CD14-positive monocyte (primary cell): ENCODE measurements around the gene CYSTM1. TPM values are rescaled to one million over a fixed set of nuclear protein-coding genes. Genes with fewer than 3 reads are reported as not detected.

Experiments
- DNase-seq, 3 donors: peaks; one replicate each; pipeline ENCODE4 v3.0.0-alpha.2; 2011 to 2022
- H2AFZ ChIP-seq: 2 replicates; pipeline ENCODE4 v1.6.0; 2012; ENCODE audit warnings: mild to moderate bottlenecking, low read depth, low read length, inconsistent platforms; ENCODE audit not compliant: insufficient read depth, poor library complexity, severe bottlenecking
- H3K27ac ChIP-seq, 2 donors: 1 replicate in 1 of 2; 2 replicates in 1 of 2; pipeline ENCODE4 v1.5.1; 2012 to 2013; ENCODE audit warnings: low read length in 2 of 2, control low read depth in 1 of 2, inconsistent platforms in 1 of 2, low read depth in 1 of 2, mild to moderate bottlenecking in 1 of 2
- H3K27me3 ChIP-seq, 2 donors: one replicate each; pipeline versions ENCODE4 v1.6.0 to v1.6.1; 2011 to 2013; ENCODE audit warnings: low read length in 2 of 2; ENCODE audit not compliant: control insufficient read depth in 2 of 2, insufficient read depth in 2 of 2
- H3K36me3 ChIP-seq, 2 donors: replicated peaks in 1 of 2; 1 replicate in 1 of 2; 2 replicates in 1 of 2; pipeline versions ENCODE4 v1.5.1 to v1.6.1; 2012 to 2013; ENCODE audit warnings: low read length in 2 of 2, control low read depth in 1 of 2, inconsistent platforms in 1 of 2, mild to moderate bottlenecking in 1 of 2; ENCODE audit not compliant: insufficient read depth in 2 of 2, control insufficient read depth in 1 of 2
- H3K4me1 ChIP-seq, 2 donors: 1 replicate in 1 of 2; 2 replicates in 1 of 2; pipeline versions ENCODE4 v1.5.1 to v1.6.1; 2012 to 2013; ENCODE audit warnings: low read length in 2 of 2, control low read depth in 1 of 2, inconsistent platforms in 1 of 2, mild to moderate bottlenecking in 1 of 2, moderate library complexity in 1 of 2; ENCODE audit not compliant: insufficient read depth in 2 of 2, control insufficient read depth in 1 of 2
- H3K4me2 ChIP-seq: replicated peaks from 2 replicates; pipeline ENCODE3; 2012; ENCODE audit warnings: low read length, moderate library complexity, mild to moderate bottlenecking; ENCODE audit not compliant: poor library complexity, severe bottlenecking; ENCODE audit errors: extremely low read depth
- H3K4me3 ChIP-seq, 3 experiments: fragments of 200-600 bp in 1 of 3; sonication (generic) in 1 of 3; replicated peaks in 1 of 3; 1 replicate in 2 of 3; 2 replicates in 1 of 3; pipeline ENCODE4 v1.5.1; 2011 to 2013; ENCODE audit warnings: low read length in 3 of 3, mild to moderate bottlenecking in 3 of 3, control low read depth in 2 of 3, low read depth in 2 of 3, inconsistent platforms in 1 of 3, moderate library complexity in 1 of 3
- H3K79me2 ChIP-seq: 2 replicates; pipeline ENCODE4 v1.6.0; 2012; ENCODE audit warnings: mild to moderate bottlenecking, control low read depth, inconsistent platforms, low read length, moderate library complexity; ENCODE audit not compliant: insufficient read depth
- H3K9ac ChIP-seq: 2 replicates; pipeline ENCODE4 v1.6.0; 2017; ENCODE audit warnings: low read length, mild to moderate bottlenecking; ENCODE audit not compliant: insufficient read depth, poor library complexity, severe bottlenecking
- H3K9me3 ChIP-seq, 2 donors: replicated peaks in 1 of 2; 1 replicate in 1 of 2; 2 replicates in 1 of 2; pipeline versions ENCODE4 v1.5.1 to v1.6.1; 2012 to 2013; ENCODE audit warnings: low read length in 2 of 2, control low read depth in 1 of 2; ENCODE audit not compliant: control insufficient read depth in 1 of 2, insufficient read depth in 1 of 2
- H4K20me1 ChIP-seq: 2 replicates; pipeline ENCODE4 v1.6.0; 2012; ENCODE audit warnings: mild to moderate bottlenecking, low read length, control low read depth, moderate library complexity; ENCODE audit not compliant: insufficient read depth
- H3K27ac Mint-ChIP-seq, 7 donors: one replicate each; pipeline ENCODE4 v1.8.0; 2020; ENCODE audit warnings: mild to moderate bottlenecking in 7 of 7, mixed read lengths in 7 of 7, moderate library complexity in 6 of 7, inconsistent platforms in 2 of 7
- H3K27me3 Mint-ChIP-seq, 3 donors: one replicate each; pipeline ENCODE4 v1.8.0; 2021 to 2022; ENCODE audit warnings: low read depth in 3 of 3, mild to moderate bottlenecking in 3 of 3, mixed read lengths in 3 of 3, moderate library complexity in 3 of 3, inconsistent platforms in 1 of 3
- H3K36me3 Mint-ChIP-seq, 2 donors: one replicate each; pipeline ENCODE4 v1.8.0; 2020; ENCODE audit warnings: mixed read lengths in 2 of 2, inconsistent platforms in 1 of 2, mild to moderate bottlenecking in 1 of 2
- H3K4me1 Mint-ChIP-seq: one replicate; pipeline ENCODE4 v1.8.0; 2020; ENCODE audit warnings: mild to moderate bottlenecking, mixed read lengths
- H3K4me3 Mint-ChIP-seq, 2 donors: one replicate each; pipeline ENCODE4 v1.8.0; 2020; ENCODE audit warnings: mild to moderate bottlenecking in 2 of 2, mixed read lengths in 2 of 2, moderate library complexity in 1 of 2
- H3K9me3 Mint-ChIP-seq, 7 donors: one replicate each; pipeline ENCODE4 v1.8.0; 2020 to 2022; ENCODE audit warnings: mixed read lengths in 7 of 7, mild to moderate bottlenecking in 6 of 7, moderate library complexity in 6 of 7, inconsistent platforms in 2 of 7
- WGBS: methylation state at CpG from one replicate; pipeline ENCODE4 v1.1.5; 2013; ENCODE audit warnings: missing lambda C conversion rate; ENCODE audit not compliant: insufficient coverage; 5-methylcytosine and 5-hydroxymethylcytosine counted together
- intact Hi-C, 2 donors: fragments of 100-400 bp; cut with micrococcal nuclease; formaldehyde crosslinking; loops; one replicate each; pipeline versions ENCODE4 v1.15.0 to v1.15.1; 2023
- polyA plus RNA-seq, 3 donors: library from polyadenylated mRNA; depleted of rRNA in 1 of 3; unstranded in 2 of 3; stranded (reverse) in 1 of 3; fragments of 300-500 nt in 2 of 3; fragments of >200 nt in 1 of 3; fragmentation: Illumina TruSeq in 2 of 3; gene quantifications; 1 replicate in 2 of 3; 2 replicates in 1 of 3; pipeline ENCODE4 v1.2.3, GENCODE V29; 2012 to 2021
- TF ChIP-seq, protein P1 (sequence below): fragments of 200-600 bp; IDR thresholded peaks from one replicate; pipeline ENCODE4 v1.8.0; 2022; ENCODE audit warnings: antibody characterized with exemption, mild to moderate bottlenecking

The CYSTM1 gene
- polyA plus RNA-seq, 3 donors, result 14.0 to 40.0 (median 36.7) TPM

DNA sequence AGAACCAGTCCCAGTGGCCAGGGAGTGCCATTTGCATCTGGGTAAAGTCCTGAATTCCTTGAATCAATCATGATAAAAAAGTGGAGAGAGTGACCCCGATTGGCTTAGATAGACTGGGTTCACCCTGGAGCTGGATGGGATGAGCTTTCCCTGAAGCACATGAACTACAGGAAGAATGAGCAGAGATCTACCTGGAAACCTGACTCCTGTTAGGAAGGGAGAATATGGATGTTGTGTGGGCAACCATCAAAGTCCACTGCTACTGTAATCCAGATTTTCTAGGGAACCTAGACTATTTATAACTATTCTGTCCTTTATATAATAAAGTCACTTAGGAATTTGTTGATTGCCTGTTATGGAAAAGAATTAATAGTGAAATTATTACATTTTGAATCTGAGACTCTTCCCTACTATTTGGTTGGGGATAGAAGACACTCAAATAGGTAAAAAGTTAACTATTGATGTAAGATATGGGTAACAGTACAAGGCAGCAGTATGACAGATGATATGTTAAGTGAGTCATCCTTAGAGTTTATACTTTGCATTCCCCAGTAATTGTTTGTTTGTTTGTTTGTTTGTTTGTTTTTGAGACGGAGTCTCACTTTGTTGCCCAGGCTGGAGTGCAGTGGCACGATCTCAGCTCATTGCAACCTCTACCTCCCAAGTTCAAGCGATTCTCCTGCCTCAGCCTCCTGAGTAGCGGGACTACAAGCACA is 17.9 kb downstream of the CYSTM1 start:
- no peak for DNase-seq
- Histone ChIP-seq H3K4me2 (no peak overlapping the region), H3K9ac (no peak overlapping the region), H3K4me3 (no peak overlapping the region), H3K9me3 (no peaks in the 10 kb centered on the region), H2AFZ (no peak overlapping the region), H3K27ac (no peak overlapping the region), H3K36me3 (no peaks in the 10 kb centered on the region), H4K20me1 (no peaks in the 10 kb centered on the region), H3K4me1 (peaks cover 18 to 34% of the 10 kb centered on the region in 2 donors), H3K79me2 (no peaks in the 10 kb centered on the region), H3K27me3 (no peaks in the 10 kb centered on the region)
- H3K9me3 Mint-ChIP-seq, result peaks cover 0 to 1% (median 0%) of the 10 kb centered on the region in 7 donors
- intact Hi-C loops, result no loop called here
- peaks cover 26% of the 10 kb centered on the region for H3K4me1 Mint-ChIP-seq
- 83% methylated on average over 1 of the region's 5 CpGs for WGBS
- H3K27ac Mint-ChIP-seq, result peak overlapping the region in 1 of 7 donors; percentile 19
- no peak overlapping the region for H3K4me3 Mint-ChIP-seq
- H3K27me3 Mint-ChIP-seq, result no peaks in the 10 kb centered on the region
- TF ChIP-seq, protein P1, sequence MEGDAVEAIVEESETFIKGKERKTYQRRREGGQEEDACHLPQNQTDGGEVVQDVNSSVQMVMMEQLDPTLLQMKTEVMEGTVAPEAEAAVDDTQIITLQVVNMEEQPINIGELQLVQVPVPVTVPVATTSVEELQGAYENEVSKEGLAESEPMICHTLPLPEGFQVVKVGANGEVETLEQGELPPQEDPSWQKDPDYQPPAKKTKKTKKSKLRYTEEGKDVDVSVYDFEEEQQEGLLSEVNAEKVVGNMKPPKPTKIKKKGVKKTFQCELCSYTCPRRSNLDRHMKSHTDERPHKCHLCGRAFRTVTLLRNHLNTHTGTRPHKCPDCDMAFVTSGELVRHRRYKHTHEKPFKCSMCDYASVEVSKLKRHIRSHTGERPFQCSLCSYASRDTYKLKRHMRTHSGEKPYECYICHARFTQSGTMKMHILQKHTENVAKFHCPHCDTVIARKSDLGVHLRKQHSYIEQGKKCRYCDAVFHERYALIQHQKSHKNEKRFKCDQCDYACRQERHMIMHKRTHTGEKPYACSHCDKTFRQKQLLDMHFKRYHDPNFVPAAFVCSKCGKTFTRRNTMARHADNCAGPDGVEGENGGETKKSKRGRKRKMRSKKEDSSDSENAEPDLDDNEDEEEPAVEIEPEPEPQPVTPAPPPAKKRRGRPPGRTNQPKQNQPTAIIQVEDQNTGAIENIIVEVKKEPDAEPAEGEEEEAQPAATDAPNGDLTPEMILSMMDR, result no peak
- H3K36me3 Mint-ChIP-seq, result peaks cover 2 to 14% of the 10 kb centered on the region in 2 donors

DNA sequence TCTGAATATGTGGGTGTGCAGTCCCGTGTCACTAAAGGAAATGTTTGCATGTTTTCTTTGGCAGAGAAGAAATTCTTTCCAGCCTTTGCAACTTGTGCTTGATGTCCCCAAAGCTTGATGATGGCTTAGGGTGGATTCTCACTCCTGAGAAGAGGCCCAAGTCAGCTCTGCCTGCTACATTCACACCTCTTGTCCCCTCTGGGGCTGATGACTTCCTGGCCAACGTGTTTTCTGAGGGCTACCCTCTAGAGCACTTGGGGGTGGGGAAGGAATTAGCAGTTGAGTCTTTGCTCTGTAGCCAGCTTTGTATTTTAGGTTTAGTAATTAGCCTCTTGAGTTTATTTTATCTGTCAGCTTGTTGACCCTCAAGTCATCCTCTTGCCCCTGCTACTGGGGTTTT is 19.7 kb downstream of the CYSTM1 start:
- intact Hi-C loops, result no loop called here
- Histone ChIP-seq H3K9me3 (no peaks in the 10 kb centered on the region), H3K4me2 (no peak overlapping the region), H4K20me1 (no peaks in the 10 kb centered on the region), H3K27me3 (no peaks in the 10 kb centered on the region), H3K27ac (no peak overlapping the region), H3K36me3 (no peaks in the 10 kb centered on the region), H3K4me3 (no peak overlapping the region), H2AFZ (no peak overlapping the region), H3K4me1 (peaks cover 18 to 36% of the 10 kb centered on the region in 2 donors), H3K9ac (no peak overlapping the region), H3K79me2 (no peaks in the 10 kb centered on the region)
- 100% methylated on average over 1 of the region's 2 CpGs for WGBS
- H3K4me3 Mint-ChIP-seq, result no peak overlapping the region
- no peak for DNase-seq
- peaks cover 34% of the 10 kb centered on the region for H3K4me1 Mint-ChIP-seq
- no peaks in the 10 kb centered on the region for H3K9me3 Mint-ChIP-seq
- TF ChIP-seq, protein P1, result no peak
- peaks cover 0 to 1% (median 0%) of the 10 kb centered on the region in 3 donors for H3K27me3 Mint-ChIP-seq
- no peak overlapping the region for H3K27ac Mint-ChIP-seq
- peaks cover 3 to 18% of the 10 kb centered on the region in 2 donors for H3K36me3 Mint-ChIP-seq
